ENCODE results near the gene NOC2L. TPM values are rescaled to one million over a fixed set of nuclear protein-coding genes. Genes with fewer than 3 reads are reported as not detected.
A peak's percentile ranks its signal among the peaks of the same experiment; 100 is the strongest.

NOC2L gene
- total RNA-seq, 2 experiments from 2014 or later = 77.9 to 99.0 TPM

- Histone ChIP-seq H4K20me1 (ENCODE audit: insufficient read depth, low read length) (no peaks in the 10 kb centered on the region), H3K4me3 (ENCODE audit: low read depth, low read length, poor library complexity, severe bottlenecking) (no peak overlapping the region), H3K79me2 (ENCODE audit: insufficient read depth, low read depth, low read length) (no peaks in the 10 kb centered on the region), H3K4me1 (ENCODE audit: insufficient read depth, low read length, poor library complexity, severe bottlenecking) (peaks cover 7% of the 10 kb centered on the region), H3K27ac (ENCODE audit: low read depth, low read length, poor library complexity, severe bottlenecking) (no peak overlapping the region), H3K9me2 (ENCODE audit: insufficient read depth, low read length) (no peaks in the 10 kb centered on the region), H3K9me3 (ENCODE audit: low read length) (no peaks in the 10 kb centered on the region), H3K4me2 (ENCODE audit: low read length) (no peak overlapping the region), H3K36me3 (ENCODE audit: insufficient read depth, low read length) (no peaks in the 10 kb centered on the region), H2AFZ (ENCODE audit: low read length) (no peak overlapping the region)
- no peak for DNase-seq (ENCODE audit: low spot score)
- BruUV-seq (replicated peaks) = no TSS peak
- CTCF ChIA-PET (ENCODE audit: unreplicated experiment) = no interaction called here
- POLR2A ChIA-PET = no interaction called here
- TF ChIP-seq CTCF (conservative IDR thresholded peaks at IDR 0.05; ENCODE audit: low read length) = no peak
- no peak for TF ChIP-seq EZH2phosphoT487 (IDR thresholded peaks at IDR 0.05; ENCODE audit: borderline replicate concordance, low read depth, low read length)
- intact Hi-C loops (cut with micrococcal nuclease; ENCODE audit: unreplicated experiment) = no loop called here
Measured at GRCh38 chr1:907611-908451, 51.2 kb downstream of the NOC2L start.

- DNase-seq (ENCODE audit: low spot score) = peak; percentile 30
- no peaks in the 10 kb centered on the region for H3K79me2 ChIP-seq (ENCODE audit: insufficient read depth, low read depth, low read length)
- intact Hi-C loops (cut with micrococcal nuclease; ENCODE audit: unreplicated experiment) = no loop called here
- no peaks in the 10 kb centered on the region for H3K9me2 ChIP-seq (ENCODE audit: insufficient read depth, low read length)
- no peaks in the 10 kb centered on the region for H3K36me3 ChIP-seq (ENCODE audit: insufficient read depth, low read length)
- no peaks in the 10 kb centered on the region for H3K9me3 ChIP-seq (ENCODE audit: low read length)
- ChIA-PET POLR2A (no interaction called here), CTCF (ENCODE audit: unreplicated experiment) (no interaction called here)
- H3K4me1 ChIP-seq (ENCODE audit: insufficient read depth, low read length, poor library complexity, severe bottlenecking) = peaks cover 7% of the 10 kb centered on the region
- H2AFZ ChIP-seq (ENCODE audit: low read length) = no peak overlapping the region
- H3K4me2 ChIP-seq (ENCODE audit: low read length) = no peak overlapping the region
- TF ChIP-seq EZH2phosphoT487 (IDR thresholded peaks at IDR 0.05; ENCODE audit: borderline replicate concordance, low read depth, low read length) (no peak), CTCF (conservative IDR thresholded peaks at IDR 0.05; ENCODE audit: low read length) (no peak)
- no peaks in the 10 kb centered on the region for H4K20me1 ChIP-seq (ENCODE audit: insufficient read depth, low read length)
- no TSS peak for BruUV-seq (replicated peaks)
- H3K4me3 ChIP-seq (ENCODE audit: low read depth, low read length, poor library complexity, severe bottlenecking) = no peak overlapping the region
- no peak overlapping the region for H3K27ac ChIP-seq (ENCODE audit: low read depth, low read length, poor library complexity, severe bottlenecking)
Measured at GRCh38 chr1:906600-907420, 52.2 kb downstream of the NOC2L start.

Measured in OCI-LY7 (cell line).